ENCODE measurements around the gene ZNF181.

Gene ZNF181

DNA sequence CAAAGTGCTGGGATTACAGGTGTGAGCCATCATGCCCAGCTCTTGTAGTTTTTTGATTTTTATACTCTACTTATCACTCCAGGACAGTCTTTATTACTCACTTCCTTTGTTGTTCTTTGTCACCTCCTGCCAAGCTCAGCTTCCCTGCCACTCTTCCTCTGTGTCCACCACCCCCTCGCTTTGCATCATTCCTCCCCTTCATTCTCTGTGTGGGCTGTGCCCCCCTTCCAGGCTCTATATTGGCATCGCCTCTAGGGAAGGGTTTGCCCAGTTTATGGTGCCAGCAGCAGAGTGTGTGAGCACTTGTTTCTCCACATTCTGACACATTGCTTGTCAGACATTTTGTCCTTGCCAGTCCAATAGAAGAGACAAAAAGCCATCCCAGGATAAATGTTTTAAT is 41.5 kb upstream of the ZNF181 start (continued):
- TF ChIP-seq, protein P1, sequence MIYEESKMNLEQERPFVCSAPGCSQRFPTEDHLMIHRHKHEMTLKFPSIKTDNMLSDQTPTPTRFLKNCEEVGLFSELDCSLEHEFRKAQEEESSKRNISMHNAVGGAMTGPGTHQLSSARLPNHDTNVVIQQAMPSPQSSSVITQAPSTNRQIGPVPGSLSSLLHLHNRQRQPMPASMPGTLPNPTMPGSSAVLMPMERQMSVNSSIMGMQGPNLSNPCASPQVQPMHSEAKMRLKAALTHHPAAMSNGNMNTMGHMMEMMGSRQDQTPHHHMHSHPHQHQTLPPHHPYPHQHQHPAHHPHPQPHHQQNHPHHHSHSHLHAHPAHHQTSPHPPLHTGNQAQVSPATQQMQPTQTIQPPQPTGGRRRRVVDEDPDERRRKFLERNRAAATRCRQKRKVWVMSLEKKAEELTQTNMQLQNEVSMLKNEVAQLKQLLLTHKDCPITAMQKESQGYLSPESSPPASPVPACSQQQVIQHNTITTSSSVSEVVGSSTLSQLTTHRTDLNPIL (CRISPR knock-in tag; IDR thresholded peaks at IDR 0.05; ENCODE audit: low read depth), result no peak
- TF ChIP-seq GLIS3 (CRISPR knock-in tag; IDR thresholded peaks at IDR 0.05) (no peak), ZFP30 (CRISPR knock-in tag; IDR thresholded peaks at IDR 0.05) (no peak), OSR1 (CRISPR knock-in tag; IDR thresholded peaks at IDR 0.05) (no peak), ISL1 (CRISPR knock-in tag; IDR thresholded peaks at IDR 0.05) (no peak), ESRRG (CRISPR knock-in tag; IDR thresholded peaks at IDR 0.05) (no peak), ZNF565 (CRISPR knock-in tag; conservative IDR thresholded peaks at IDR 0.05; ENCODE audit: low read depth) (no peak), RARB (CRISPR knock-in tag; IDR thresholded peaks at IDR 0.05) (no peak), SNAI2 (CRISPR knock-in tag; IDR thresholded peaks at IDR 0.05) (no peak)
- TF ChIP-seq, protein P2, sequence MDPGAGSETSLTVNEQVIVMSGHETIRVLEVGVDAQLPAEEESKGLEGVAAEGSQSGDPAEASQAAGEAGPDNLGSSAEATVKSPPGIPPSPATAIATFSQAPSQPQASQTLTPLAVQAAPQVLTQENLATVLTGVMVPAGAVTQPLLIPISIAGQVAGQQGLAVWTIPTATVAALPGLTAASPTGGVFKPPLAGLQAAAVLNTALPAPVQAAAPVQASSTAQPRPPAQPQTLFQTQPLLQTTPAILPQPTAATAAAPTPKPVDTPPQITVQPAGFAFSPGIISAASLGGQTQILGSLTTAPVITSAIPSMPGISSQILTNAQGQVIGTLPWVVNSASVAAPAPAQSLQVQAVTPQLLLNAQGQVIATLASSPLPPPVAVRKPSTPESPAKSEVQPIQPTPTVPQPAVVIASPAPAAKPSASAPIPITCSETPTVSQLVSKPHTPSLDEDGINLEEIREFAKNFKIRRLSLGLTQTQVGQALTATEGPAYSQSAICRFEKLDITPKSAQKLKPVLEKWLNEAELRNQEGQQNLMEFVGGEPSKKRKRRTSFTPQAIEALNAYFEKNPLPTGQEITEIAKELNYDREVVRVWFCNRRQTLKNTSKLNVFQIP (CRISPR knock-in tag; IDR thresholded peaks at IDR 0.05; ENCODE audit: borderline replicate concordance, low read depth), result no peak
- TF ChIP-seq, protein P3, sequence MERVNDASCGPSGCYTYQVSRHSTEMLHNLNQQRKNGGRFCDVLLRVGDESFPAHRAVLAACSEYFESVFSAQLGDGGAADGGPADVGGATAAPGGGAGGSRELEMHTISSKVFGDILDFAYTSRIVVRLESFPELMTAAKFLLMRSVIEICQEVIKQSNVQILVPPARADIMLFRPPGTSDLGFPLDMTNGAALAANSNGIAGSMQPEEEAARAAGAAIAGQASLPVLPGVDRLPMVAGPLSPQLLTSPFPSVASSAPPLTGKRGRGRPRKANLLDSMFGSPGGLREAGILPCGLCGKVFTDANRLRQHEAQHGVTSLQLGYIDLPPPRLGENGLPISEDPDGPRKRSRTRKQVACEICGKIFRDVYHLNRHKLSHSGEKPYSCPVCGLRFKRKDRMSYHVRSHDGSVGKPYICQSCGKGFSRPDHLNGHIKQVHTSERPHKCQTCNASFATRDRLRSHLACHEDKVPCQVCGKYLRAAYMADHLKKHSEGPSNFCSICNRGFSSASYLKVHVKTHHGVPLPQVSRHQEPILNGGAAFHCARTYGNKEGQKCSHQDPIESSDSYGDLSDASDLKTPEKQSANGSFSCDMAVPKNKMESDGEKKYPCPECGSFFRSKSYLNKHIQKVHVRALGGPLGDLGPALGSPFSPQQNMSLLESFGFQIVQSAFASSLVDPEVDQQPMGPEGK (CRISPR knock-in tag; IDR thresholded peaks at IDR 0.05; ENCODE audit: borderline replicate concordance), result no peak

DNA sequence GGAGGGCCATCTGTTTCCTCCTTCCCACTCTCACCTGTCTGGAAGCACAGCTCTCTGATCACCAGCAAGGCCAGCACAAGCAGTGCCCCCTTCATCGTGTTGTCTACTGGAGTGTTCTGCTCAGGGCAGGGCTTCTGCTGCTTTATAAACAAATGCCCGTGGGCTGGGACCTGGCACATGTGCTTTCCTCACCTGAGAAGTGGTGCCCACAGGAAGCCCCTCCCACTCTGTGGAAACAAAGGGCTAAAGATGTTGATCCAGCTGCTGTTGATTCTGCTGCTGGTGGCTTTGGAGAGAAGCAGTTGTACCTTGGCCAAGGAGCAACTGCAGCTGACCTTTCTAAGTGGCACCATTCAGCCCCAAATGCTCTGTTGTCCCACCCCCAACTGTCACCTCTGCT is 26.4 kb upstream of the ZNF181 start:
- no peak for ATAC-seq
- TF ChIP-seq ZNF70 (CRISPR knock-in tag; IDR thresholded peaks at IDR 0.05) (no peak), ZFP3 (CRISPR knock-in tag; IDR thresholded peaks at IDR 0.05) (no peak), GLIS3 (CRISPR knock-in tag; IDR thresholded peaks at IDR 0.05) (no peak), TOX (CRISPR knock-in tag; IDR thresholded peaks at IDR 0.05; ENCODE audit: borderline replicate concordance) (no peak), OSR1 (CRISPR knock-in tag; IDR thresholded peaks at IDR 0.05) (no peak), BACH2 (CRISPR knock-in tag; IDR thresholded peaks at IDR 0.05; ENCODE audit: borderline replicate concordance) (no peak), PPARA (CRISPR knock-in tag; IDR thresholded peaks at IDR 0.05; ENCODE audit: borderline replicate concordance) (no peak), ZNF565 (CRISPR knock-in tag; conservative IDR thresholded peaks at IDR 0.05; ENCODE audit: low read depth) (no peak), ZC3H10 (CRISPR knock-in tag; IDR thresholded peaks at IDR 0.05) (no peak), SNAI2 (CRISPR knock-in tag; IDR thresholded peaks at IDR 0.05) (no peak), TCF4 (CRISPR knock-in tag; IDR thresholded peaks at IDR 0.05; ENCODE audit: borderline replicate concordance) (no peak), ISL1 (CRISPR knock-in tag; IDR thresholded peaks at IDR 0.05) (no peak), CSDC2 (CRISPR knock-in tag; IDR thresholded peaks at IDR 0.05) (no peak)
- TF ChIP-seq, protein P2 (CRISPR knock-in tag; IDR thresholded peaks at IDR 0.05; ENCODE audit: borderline replicate concordance, low read depth), result no peak
- TF ChIP-seq, protein P4, sequence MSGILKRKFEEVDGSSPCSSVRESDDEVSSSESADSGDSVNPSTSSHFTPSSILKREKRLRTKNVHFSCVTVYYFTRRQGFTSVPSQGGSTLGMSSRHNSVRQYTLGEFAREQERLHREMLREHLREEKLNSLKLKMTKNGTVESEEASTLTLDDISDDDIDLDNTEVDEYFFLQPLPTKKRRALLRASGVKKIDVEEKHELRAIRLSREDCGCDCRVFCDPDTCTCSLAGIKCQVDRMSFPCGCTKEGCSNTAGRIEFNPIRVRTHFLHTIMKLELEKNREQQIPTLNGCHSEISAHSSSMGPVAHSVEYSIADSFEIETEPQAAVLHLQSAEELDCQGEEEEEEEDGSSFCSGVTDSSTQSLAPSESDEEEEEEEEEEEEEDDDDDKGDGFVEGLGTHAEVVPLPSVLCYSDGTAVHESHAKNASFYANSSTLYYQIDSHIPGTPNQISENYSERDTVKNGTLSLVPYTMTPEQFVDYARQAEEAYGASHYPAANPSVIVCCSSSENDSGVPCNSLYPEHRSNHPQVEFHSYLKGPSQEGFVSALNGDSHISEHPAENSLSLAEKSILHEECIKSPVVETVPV (CRISPR knock-in tag; IDR thresholded peaks at IDR 0.05), result no peak
- TF ChIP-seq, protein P5, sequence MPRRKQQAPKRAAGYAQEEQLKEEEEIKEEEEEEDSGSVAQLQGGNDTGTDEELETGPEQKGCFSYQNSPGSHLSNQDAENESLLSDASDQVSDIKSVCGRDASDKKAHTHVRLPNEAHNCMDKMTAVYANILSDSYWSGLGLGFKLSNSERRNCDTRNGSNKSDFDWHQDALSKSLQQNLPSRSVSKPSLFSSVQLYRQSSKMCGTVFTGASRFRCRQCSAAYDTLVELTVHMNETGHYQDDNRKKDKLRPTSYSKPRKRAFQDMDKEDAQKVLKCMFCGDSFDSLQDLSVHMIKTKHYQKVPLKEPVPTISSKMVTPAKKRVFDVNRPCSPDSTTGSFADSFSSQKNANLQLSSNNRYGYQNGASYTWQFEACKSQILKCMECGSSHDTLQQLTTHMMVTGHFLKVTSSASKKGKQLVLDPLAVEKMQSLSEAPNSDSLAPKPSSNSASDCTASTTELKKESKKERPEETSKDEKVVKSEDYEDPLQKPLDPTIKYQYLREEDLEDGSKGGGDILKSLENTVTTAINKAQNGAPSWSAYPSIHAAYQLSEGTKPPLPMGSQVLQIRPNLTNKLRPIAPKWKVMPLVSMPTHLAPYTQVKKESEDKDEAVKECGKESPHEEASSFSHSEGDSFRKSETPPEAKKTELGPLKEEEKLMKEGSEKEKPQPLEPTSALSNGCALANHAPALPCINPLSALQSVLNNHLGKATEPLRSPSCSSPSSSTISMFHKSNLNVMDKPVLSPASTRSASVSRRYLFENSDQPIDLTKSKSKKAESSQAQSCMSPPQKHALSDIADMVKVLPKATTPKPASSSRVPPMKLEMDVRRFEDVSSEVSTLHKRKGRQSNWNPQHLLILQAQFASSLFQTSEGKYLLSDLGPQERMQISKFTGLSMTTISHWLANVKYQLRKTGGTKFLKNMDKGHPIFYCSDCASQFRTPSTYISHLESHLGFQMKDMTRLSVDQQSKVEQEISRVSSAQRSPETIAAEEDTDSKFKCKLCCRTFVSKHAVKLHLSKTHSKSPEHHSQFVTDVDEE (CRISPR knock-in tag; IDR thresholded peaks at IDR 0.05), result no peak
- TF ChIP-seq, protein P1 (CRISPR knock-in tag; IDR thresholded peaks at IDR 0.05; ENCODE audit: low read depth), result no peak
- TF ChIP-seq, protein P3 (CRISPR knock-in tag; IDR thresholded peaks at IDR 0.05; ENCODE audit: borderline replicate concordance), result no peak
